ENCODE measurements around the gene IL27RA. TPM values are rescaled to one million over a fixed set of nuclear protein-coding genes. Genes with fewer than 3 reads are reported as not detected.

IL27RA gene
- total and polyA plus RNA-seq, 2 donors (not counting 3 experiments of a cell fraction or from before 2014, with no cell fraction given) = 1.6 to 4.5 TPM

DNA sequence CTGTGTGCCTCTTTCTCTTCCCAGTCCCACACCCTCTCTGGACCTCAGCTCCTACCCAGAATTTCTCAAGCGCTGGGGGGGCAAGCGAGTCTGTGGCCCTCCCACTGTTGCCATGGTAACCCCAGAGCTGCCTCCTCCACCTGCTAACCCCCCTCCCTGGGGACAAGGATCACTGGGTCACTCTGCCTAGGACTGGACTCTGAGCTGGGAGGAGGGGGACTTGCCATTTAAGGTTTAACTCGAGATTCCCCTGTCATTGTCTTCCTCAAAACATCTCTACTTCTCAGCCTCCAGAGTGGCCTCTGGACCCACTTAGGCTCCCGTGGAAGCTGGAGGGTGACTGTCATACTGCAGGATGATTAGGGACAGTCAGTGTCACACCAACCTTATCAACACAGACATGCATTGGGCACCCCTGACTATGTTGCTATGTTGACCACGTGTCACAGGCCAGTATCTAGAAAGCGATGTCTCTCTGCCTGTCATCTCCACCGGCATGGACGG, 28.1 kb downstream of the IL27RA start:
- ChIA-PET CTCF (interaction anchor here (0.9 to 4.6 kb wide), 32 partner anchors 9 to 181 kb away, joined by 3 to 58 read pairs (median 7); partner anchors contain the start of genes ASF1B, IL27RA, MISP3 and NANOS3), POLR2A (no interaction called here)
- H3K79me2 ChIP-seq (ENCODE audit: control insufficient read depth, insufficient read depth, low read length) = no peaks in the 10 kb centered on the region
- H2AFZ ChIP-seq (ENCODE audit: low read depth, low read length) = no peak overlapping the region
- H3K27ac ChIP-seq (ENCODE audit: insufficient read depth, low read depth, low read length) = no peak overlapping the region
- H3K4me2 ChIP-seq (ENCODE audit: insufficient read depth, low read length) = no peak overlapping the region
- no TSS peak for BruUV-seq (replicated peaks)
- peaks cover 7 to 8% of the 10 kb centered on the region in 2 experiments for H3K27me3 ChIP-seq (ENCODE audit: control insufficient read depth in 2 of 2, insufficient read depth in 2 of 2, low read length in 2 of 2)
- FAIRE-seq = no peak
- TF ChIP-seq, protein P1, sequence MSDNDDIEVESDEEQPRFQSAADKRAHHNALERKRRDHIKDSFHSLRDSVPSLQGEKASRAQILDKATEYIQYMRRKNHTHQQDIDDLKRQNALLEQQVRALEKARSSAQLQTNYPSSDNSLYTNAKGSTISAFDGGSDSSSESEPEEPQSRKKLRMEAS (IDR thresholded peaks at IDR 0.05; ENCODE audit: insufficient read depth, insufficient read length) = no peak
- TF ChIP-seq POLR2AphosphoS5 (IDR thresholded peaks at IDR 0.05; ENCODE audit: insufficient read depth, low read depth, low read length) (no peak), JUN (IDR thresholded peaks at IDR 0.05; ENCODE audit: borderline replicate concordance, insufficient read depth, insufficient read length, low read depth) (no peak), FOS (IDR thresholded peaks at IDR 0.05; ENCODE audit: borderline replicate concordance, insufficient read depth, low read length) (no peak), GATA2 (IDR thresholded peaks at IDR 0.05; ENCODE audit: insufficient read depth, insufficient read length, low read depth, low read length) (no peak), MYC (IDR thresholded peaks at IDR 0.05; ENCODE audit: low read depth, low read length) (no peak), EZH2 (IDR thresholded peaks at IDR 0.05; ENCODE audit: borderline replicate concordance, low read depth, low read length, severe bottlenecking) (no peak), POLR2A (IDR thresholded peaks at IDR 0.05; ENCODE audit: low read depth, low read length) (no peak)
- TF ChIP-seq, protein P2, sequence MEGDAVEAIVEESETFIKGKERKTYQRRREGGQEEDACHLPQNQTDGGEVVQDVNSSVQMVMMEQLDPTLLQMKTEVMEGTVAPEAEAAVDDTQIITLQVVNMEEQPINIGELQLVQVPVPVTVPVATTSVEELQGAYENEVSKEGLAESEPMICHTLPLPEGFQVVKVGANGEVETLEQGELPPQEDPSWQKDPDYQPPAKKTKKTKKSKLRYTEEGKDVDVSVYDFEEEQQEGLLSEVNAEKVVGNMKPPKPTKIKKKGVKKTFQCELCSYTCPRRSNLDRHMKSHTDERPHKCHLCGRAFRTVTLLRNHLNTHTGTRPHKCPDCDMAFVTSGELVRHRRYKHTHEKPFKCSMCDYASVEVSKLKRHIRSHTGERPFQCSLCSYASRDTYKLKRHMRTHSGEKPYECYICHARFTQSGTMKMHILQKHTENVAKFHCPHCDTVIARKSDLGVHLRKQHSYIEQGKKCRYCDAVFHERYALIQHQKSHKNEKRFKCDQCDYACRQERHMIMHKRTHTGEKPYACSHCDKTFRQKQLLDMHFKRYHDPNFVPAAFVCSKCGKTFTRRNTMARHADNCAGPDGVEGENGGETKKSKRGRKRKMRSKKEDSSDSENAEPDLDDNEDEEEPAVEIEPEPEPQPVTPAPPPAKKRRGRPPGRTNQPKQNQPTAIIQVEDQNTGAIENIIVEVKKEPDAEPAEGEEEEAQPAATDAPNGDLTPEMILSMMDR (IDR thresholded peaks at IDR 0.05; ENCODE audit: extremely low read depth in 1 of 2, insufficient read depth in 1 of 2, low read depth in 1 of 2, low read length in 2 of 2) = no peak
- no peaks in the 10 kb centered on the region for H3K36me3 ChIP-seq (ENCODE audit: control insufficient read depth in 2 of 2, extremely low read depth in 1 of 2, insufficient read depth in 2 of 2, low read length in 2 of 2)
- no peaks in the 10 kb centered on the region for H4K20me1 ChIP-seq (replicated peaks; ENCODE audit: control insufficient read depth, extremely low read depth, insufficient read depth, low read length)
- dilution Hi-C loops (cut with MboI; ENCODE audit: extremely low pct_ligation_motif_present, low sequenced_read_pairs) = no loop called here
- H3K4me1 ChIP-seq (ENCODE audit: control insufficient read depth, extremely low read depth, insufficient read depth, low read length) = no peaks in the 10 kb centered on the region
- DNase-seq (ENCODE audit: low read depth, low spot score) = no peak
- intact Hi-C loops (cut with micrococcal nuclease) = loop anchor here (5.0 kb wide), 1 partner anchor 177 kb away; no protein-coding TSS in a partner anchor
- H3K4me3 ChIP-seq (replicated peaks in 1 of 3; ENCODE audit: insufficient read depth in 1 of 3, low read depth in 1 of 3, low read length in 3 of 3) = no peak overlapping the region
- no peak overlapping the region for H3K9ac ChIP-seq (replicated peaks; ENCODE audit: extremely low read depth, insufficient read depth, low read length)
- H3K9me1 ChIP-seq (replicated peaks; ENCODE audit: control insufficient read depth, extremely low read depth, insufficient read depth, low read length) = no peaks in the 10 kb centered on the region
- H3K9me3 ChIP-seq (replicated peaks; ENCODE audit: control insufficient read depth, insufficient read depth, low read length) = no peaks in the 10 kb centered on the region

Measured in endothelial cell of umbilical vein (primary cell).